Liver (tissue), 9 donors: Measurements from ENCODE around the gene CD200R1L. TPM values are rescaled to one million over a fixed set of nuclear protein-coding genes. Genes with fewer than 3 reads are reported as not detected.

Source experiments
- DNase-seq: peaks from one replicate; pipeline ENCODE4 v3.0.0-alpha.2; 2017; ENCODE audit warnings: low spot score
- H3K27ac ChIP-seq, 2 donors: one replicate each; pipeline ENCODE4 v1.7.0; 2013; ENCODE audit warnings: inconsistent platforms in 2 of 2, low read length in 2 of 2, control low read depth in 1 of 2, low read depth in 1 of 2, mild to moderate bottlenecking in 1 of 2
- H3K27me3 ChIP-seq, 4 donors: one replicate each; pipeline versions ENCODE4 v1.6.1 to v1.7.0; 2013; ENCODE audit warnings: low read length in 3 of 4, inconsistent platforms in 1 of 4, mild to moderate bottlenecking in 1 of 4, moderate library complexity in 1 of 4; ENCODE audit not compliant: control insufficient read depth in 4 of 4, insufficient read depth in 4 of 4
- H3K36me3 ChIP-seq, 4 donors: one replicate each; pipeline versions ENCODE4 v1.6.1 to v1.7.0; 2013; ENCODE audit warnings: low read length in 3 of 4, mild to moderate bottlenecking in 3 of 4, low read depth in 1 of 4, moderate library complexity in 1 of 4; ENCODE audit not compliant: control insufficient read depth in 4 of 4, insufficient read depth in 3 of 4
- H3K4me1 ChIP-seq, 4 donors: one replicate each; pipeline versions ENCODE4 v1.6.1 to v1.7.0; 2013; ENCODE audit warnings: low read length in 3 of 4, mild to moderate bottlenecking in 3 of 4, moderate library complexity in 1 of 4; ENCODE audit not compliant: control insufficient read depth in 4 of 4, insufficient read depth in 4 of 4
- H3K4me3 ChIP-seq, 3 donors: one replicate each; pipeline versions ENCODE4 v1.6.1 to v1.7.0; 2013; ENCODE audit warnings: low read length in 3 of 3, control low read depth in 1 of 3, low read depth in 1 of 3, mild to moderate bottlenecking in 1 of 3
- H3K9ac ChIP-seq, 2 donors: one replicate each; pipeline ENCODE4 v1.7.0; 2013; ENCODE audit warnings: low read length in 2 of 2, mild to moderate bottlenecking in 2 of 2, moderate library complexity in 2 of 2, control low read depth in 1 of 2, low read depth in 1 of 2
- H3K9me3 ChIP-seq, 4 donors: one replicate each; pipeline versions ENCODE4 v1.6.1 to v1.7.0; 2013; ENCODE audit warnings: low read length in 3 of 4; ENCODE audit not compliant: control insufficient read depth in 4 of 4
- EGR1 ChIP-seq, 2 donors: IDR thresholded peaks; 2 replicates each; pipeline ENCODE4 v1.6.1; 2016 to 2018; ENCODE audit warnings: antibody characterized with exemption in 2 of 2, low read depth in 2 of 2
- FOXA1 ChIP-seq: IDR thresholded peaks from 2 replicates; pipeline ENCODE4 v1.6.1; 2016; ENCODE audit warnings: antibody characterized with exemption
- FOXA2 ChIP-seq: IDR thresholded peaks from 2 replicates; pipeline ENCODE4 v1.6.1; 2016; ENCODE audit warnings: antibody characterized with exemption
- GABPA ChIP-seq, 2 donors: IDR thresholded peaks in 1 of 2; conservative IDR thresholded peaks in 1 of 2; 2 replicates each; pipeline ENCODE4 v1.6.1; 2016; ENCODE audit warnings: antibody characterized with exemption in 2 of 2, mild to moderate bottlenecking in 1 of 2, moderate library complexity in 1 of 2
- HNF4A ChIP-seq, 2 donors: conservative IDR thresholded peaks; 2 replicates each; pipeline ENCODE4 v1.6.1; 2016; ENCODE audit warnings: antibody characterized with exemption in 2 of 2, mild to moderate bottlenecking in 2 of 2
- HNF4G ChIP-seq: IDR thresholded peaks from 2 replicates; pipeline ENCODE4 v1.6.1; 2016; ENCODE audit warnings: antibody characterized with exemption
- JUND ChIP-seq, 2 donors: IDR thresholded peaks; 2 replicates each; pipeline ENCODE4 v1.6.1; 2016; ENCODE audit warnings: antibody characterized with exemption in 2 of 2
- NR2F2 ChIP-seq: IDR thresholded peaks from 2 replicates; pipeline ENCODE4 v1.6.1; 2016; ENCODE audit warnings: antibody characterized with exemption
- RAD21 ChIP-seq, 2 donors: IDR thresholded peaks; 2 replicates each; pipeline ENCODE4 v1.6.1; 2016; ENCODE audit warnings: antibody characterized with exemption in 2 of 2, mild to moderate bottlenecking in 2 of 2
- RXRA ChIP-seq, 2 donors: IDR thresholded peaks; 2 replicates each; pipeline ENCODE4 v1.6.1; 2017 to 2018; ENCODE audit warnings: antibody characterized with exemption in 2 of 2, mild to moderate bottlenecking in 1 of 2
- SP1 ChIP-seq: IDR thresholded peaks from 2 replicates; pipeline ENCODE4 v1.6.1; 2018; ENCODE audit warnings: antibody characterized with exemption, mild to moderate bottlenecking
- TAF1 ChIP-seq: conservative IDR thresholded peaks from 2 replicates; pipeline ENCODE4 v1.6.1; 2016; ENCODE audit warnings: antibody characterized with exemption, mild to moderate bottlenecking
- YY1 ChIP-seq: IDR thresholded peaks from 2 replicates; pipeline ENCODE4 v1.6.1; 2016; ENCODE audit warnings: antibody characterized with exemption, mild to moderate bottlenecking
- WGBS: extraction: QIAGEN DNeasy Blood & Tissue Kit; methylation state at CpG from one replicate; pipeline ENCODE4 v1.1.7; 2013; 5-methylcytosine and 5-hydroxymethylcytosine counted together
- polyA plus RNA-seq, 2 donors: library from polyadenylated mRNA; stranded (reverse) in 1 of 2; unstranded in 1 of 2; fragments of 200-250 nt in 1 of 2; fragments of >200 nt in 1 of 2; fragmentation: Nextera tagmentation in 1 of 2; extraction: Ambion mirVana in 1 of 2; gene quantifications; one replicate each; pipeline versions ENCODE4 v1.2.1 to v1.2.3, GENCODE V29; 2013 to 2015
- total RNA-seq, 2 donors: library from RNA; depleted of rRNA; stranded (reverse); fragments of >200 nt; gene quantifications; one replicate each; pipeline ENCODE4 v1.2.3, GENCODE V29; 2014
- TF ChIP-seq, protein P1 (sequence below): IDR thresholded peaks from 2 replicates; pipeline ENCODE4 v1.6.1; 2016; ENCODE audit warnings: antibody characterized with exemption
- TF ChIP-seq, protein P2 (sequence below): IDR thresholded peaks from 2 replicates; pipeline ENCODE4 v1.6.1; 2016; ENCODE audit warnings: antibody characterized with exemption
- TF ChIP-seq, protein P3 (sequence below): IDR thresholded peaks from 2 replicates; pipeline ENCODE4 v1.6.1; 2016; ENCODE audit warnings: antibody characterized with exemption
- TF ChIP-seq, protein P4 (sequence below): IDR thresholded peaks from 2 replicates; pipeline ENCODE4 v1.6.1; 2016; ENCODE audit warnings: antibody characterized with exemption, mild to moderate bottlenecking
- TF ChIP-seq, protein P5 (sequence below): fragments of 150-350 bp; IDR thresholded peaks from 2 replicates; pipeline ENCODE4 v1.5.1; 2017; ENCODE audit warnings: improper control_type of control experiment, low read depth, low read length; ENCODE audit not compliant: missing input control
- donor health status: healthy.
- donor health status: healthy.
- donor health status: healthy.
- donor health status: healthy.
- donor health status: healthy.

The CD200R1L gene
- total and polyA plus RNA-seq, 4 donors = not detected

DNA sequence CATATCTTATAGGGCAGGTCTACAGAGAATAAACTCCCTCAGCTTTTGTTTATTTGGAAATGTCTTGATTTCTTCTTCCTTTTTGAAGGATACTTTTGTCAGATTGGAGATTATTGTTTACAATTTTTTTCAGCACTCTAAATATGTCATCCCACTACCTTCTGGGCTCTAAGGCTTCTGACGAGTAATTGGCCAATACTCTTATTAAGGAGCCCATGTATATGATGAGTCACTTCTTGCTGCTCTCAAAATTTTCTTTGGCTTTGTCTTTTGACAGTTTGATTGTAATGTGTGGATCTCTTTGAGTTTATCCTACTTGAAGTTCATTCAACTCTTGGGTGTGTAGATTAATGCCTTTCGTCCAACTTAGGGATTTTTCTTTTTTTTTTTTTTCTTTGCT lies 28.9 kb upstream of the CD200R1L start:
- TF ChIP-seq SP1 (no peak), YY1 (no peak), EGR1 (IDR thresholded peaks at IDR 0.05; ENCODE audit: low read depth in 2 of 2) (no peak), HNF4A (conservative IDR thresholded peaks at IDR 0.05) (no peak), FOXA1 (no peak), JUND (IDR thresholded peaks at IDR 0.05) (no peak), RAD21 (IDR thresholded peaks at IDR 0.05) (no peak), NR2F2 (no peak), RXRA (IDR thresholded peaks at IDR 0.05) (no peak), TAF1 (no peak), FOXA2 (no peak), GABPA (IDR thresholded peaks at IDR 0.05 in 1 of 2, conservative IDR thresholded peaks at IDR 0.05 in 1 of 2) (no peak)
- TF ChIP-seq, protein P1, sequence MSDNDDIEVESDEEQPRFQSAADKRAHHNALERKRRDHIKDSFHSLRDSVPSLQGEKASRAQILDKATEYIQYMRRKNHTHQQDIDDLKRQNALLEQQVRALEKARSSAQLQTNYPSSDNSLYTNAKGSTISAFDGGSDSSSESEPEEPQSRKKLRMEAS = no peak
- TF ChIP-seq, protein P2, sequence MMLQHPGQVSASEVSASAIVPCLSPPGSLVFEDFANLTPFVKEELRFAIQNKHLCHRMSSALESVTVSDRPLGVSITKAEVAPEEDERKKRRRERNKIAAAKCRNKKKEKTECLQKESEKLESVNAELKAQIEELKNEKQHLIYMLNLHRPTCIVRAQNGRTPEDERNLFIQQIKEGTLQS = no peak
- TF ChIP-seq, protein P3, sequence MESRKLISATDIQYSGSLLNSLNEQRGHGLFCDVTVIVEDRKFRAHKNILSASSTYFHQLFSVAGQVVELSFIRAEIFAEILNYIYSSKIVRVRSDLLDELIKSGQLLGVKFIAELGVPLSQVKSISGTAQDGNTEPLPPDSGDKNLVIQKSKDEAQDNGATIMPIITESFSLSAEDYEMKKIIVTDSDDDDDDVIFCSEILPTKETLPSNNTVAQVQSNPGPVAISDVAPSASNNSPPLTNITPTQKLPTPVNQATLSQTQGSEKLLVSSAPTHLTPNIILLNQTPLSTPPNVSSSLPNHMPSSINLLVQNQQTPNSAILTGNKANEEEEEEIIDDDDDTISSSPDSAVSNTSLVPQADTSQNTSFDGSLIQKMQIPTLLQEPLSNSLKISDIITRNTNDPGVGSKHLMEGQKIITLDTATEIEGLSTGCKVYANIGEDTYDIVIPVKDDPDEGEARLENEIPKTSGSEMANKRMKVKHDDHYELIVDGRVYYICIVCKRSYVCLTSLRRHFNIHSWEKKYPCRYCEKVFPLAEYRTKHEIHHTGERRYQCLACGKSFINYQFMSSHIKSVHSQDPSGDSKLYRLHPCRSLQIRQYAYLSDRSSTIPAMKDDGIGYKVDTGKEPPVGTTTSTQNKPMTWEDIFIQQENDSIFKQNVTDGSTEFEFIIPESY = no peak
- 75% methylated on average over 2 of the region's 2 CpGs for WGBS

DNA sequence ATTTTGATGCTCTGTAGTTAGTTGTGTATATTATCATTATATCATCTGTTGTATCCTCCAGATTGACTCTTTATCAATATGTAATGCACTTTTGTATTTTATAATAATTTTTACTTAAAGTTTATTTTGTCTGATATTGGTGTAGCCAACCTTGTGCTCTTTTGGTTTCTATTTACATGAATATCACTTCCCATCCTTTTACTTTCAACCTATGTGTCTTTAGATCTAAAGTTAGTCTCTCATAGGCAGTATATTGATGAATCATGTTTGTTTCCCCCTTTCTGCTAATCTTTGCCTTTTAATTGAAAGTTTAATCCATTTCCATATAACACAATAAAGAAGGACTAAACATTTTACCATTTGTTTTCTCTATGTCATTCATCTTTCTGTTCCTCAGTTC lies 28.1 kb upstream of the CD200R1L start:
- H3K27ac ChIP-seq = no peak overlapping the region
- DNase-seq = no peak
- no peaks in the 10 kb centered on the region for H3K36me3 ChIP-seq
- H3K4me1 ChIP-seq = no peaks in the 10 kb centered on the region
- TF ChIP-seq, protein P1 = no peak
- TF ChIP-seq, protein P2 = no peak
- TF ChIP-seq RXRA (IDR thresholded peaks at IDR 0.05) = no peak
- TF ChIP-seq JUND (IDR thresholded peaks at IDR 0.05) = no peak
- no peak for TF ChIP-seq FOXA2
- no peak for TF ChIP-seq HNF4G
- TF ChIP-seq YY1 = no peak
- TF ChIP-seq, protein P4, sequence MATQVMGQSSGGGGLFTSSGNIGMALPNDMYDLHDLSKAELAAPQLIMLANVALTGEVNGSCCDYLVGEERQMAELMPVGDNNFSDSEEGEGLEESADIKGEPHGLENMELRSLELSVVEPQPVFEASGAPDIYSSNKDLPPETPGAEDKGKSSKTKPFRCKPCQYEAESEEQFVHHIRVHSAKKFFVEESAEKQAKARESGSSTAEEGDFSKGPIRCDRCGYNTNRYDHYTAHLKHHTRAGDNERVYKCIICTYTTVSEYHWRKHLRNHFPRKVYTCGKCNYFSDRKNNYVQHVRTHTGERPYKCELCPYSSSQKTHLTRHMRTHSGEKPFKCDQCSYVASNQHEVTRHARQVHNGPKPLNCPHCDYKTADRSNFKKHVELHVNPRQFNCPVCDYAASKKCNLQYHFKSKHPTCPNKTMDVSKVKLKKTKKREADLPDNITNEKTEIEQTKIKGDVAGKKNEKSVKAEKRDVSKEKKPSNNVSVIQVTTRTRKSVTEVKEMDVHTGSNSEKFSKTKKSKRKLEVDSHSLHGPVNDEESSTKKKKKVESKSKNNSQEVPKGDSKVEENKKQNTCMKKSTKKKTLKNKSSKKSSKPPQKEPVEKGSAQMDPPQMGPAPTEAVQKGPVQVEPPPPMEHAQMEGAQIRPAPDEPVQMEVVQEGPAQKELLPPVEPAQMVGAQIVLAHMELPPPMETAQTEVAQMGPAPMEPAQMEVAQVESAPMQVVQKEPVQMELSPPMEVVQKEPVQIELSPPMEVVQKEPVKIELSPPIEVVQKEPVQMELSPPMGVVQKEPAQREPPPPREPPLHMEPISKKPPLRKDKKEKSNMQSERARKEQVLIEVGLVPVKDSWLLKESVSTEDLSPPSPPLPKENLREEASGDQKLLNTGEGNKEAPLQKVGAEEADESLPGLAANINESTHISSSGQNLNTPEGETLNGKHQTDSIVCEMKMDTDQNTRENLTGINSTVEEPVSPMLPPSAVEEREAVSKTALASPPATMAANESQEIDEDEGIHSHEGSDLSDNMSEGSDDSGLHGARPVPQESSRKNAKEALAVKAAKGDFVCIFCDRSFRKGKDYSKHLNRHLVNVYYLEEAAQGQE = no peak
- TF ChIP-seq NR2F2 = no peak
- TF ChIP-seq EGR1 (IDR thresholded peaks at IDR 0.05; ENCODE audit: low read depth in 2 of 2) = no peak
- TF ChIP-seq, protein P3 = no peak
- no peak for TF ChIP-seq TAF1
- TF ChIP-seq, protein P5, sequence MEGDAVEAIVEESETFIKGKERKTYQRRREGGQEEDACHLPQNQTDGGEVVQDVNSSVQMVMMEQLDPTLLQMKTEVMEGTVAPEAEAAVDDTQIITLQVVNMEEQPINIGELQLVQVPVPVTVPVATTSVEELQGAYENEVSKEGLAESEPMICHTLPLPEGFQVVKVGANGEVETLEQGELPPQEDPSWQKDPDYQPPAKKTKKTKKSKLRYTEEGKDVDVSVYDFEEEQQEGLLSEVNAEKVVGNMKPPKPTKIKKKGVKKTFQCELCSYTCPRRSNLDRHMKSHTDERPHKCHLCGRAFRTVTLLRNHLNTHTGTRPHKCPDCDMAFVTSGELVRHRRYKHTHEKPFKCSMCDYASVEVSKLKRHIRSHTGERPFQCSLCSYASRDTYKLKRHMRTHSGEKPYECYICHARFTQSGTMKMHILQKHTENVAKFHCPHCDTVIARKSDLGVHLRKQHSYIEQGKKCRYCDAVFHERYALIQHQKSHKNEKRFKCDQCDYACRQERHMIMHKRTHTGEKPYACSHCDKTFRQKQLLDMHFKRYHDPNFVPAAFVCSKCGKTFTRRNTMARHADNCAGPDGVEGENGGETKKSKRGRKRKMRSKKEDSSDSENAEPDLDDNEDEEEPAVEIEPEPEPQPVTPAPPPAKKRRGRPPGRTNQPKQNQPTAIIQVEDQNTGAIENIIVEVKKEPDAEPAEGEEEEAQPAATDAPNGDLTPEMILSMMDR = no peak
- H3K27me3 ChIP-seq = no peaks in the 10 kb centered on the region
- no peak overlapping the region for H3K9ac ChIP-seq
- H3K9me3 ChIP-seq = peaks cover 0 to 1% (median 0%) of the 10 kb centered on the region in 4 donors
- H3K4me3 ChIP-seq = no peak overlapping the region

More for the DNA sequence above, 28.9 kb upstream of the CD200R1L start:
- Histone ChIP-seq H3K9me3 (no peaks in the 10 kb centered on the region), H3K27ac (no peak overlapping the region), H3K36me3 (no peaks in the 10 kb centered on the region), H3K27me3 (no peaks in the 10 kb centered on the region), H3K4me1 (no peaks in the 10 kb centered on the region), H3K4me3 (no peak overlapping the region), H3K9ac (no peak overlapping the region)
- DNase-seq = no peak
